SK-N-SH (cell line): Measurements from ENCODE around the gene MYCBPAP. TPM values are rescaled to one million over a fixed set of nuclear protein-coding genes. Genes with fewer than 3 reads are reported as not detected.

Source experiments
- CTCF ChIA-PET: fragments of 300-600, 350-600 bp; formaldehyde crosslinking; extraction: SDS; loops from one replicate; lab custom pipeline; 2021; lab: Yijun Ruan, JAX
- POLR2A ChIA-PET: fragments of 350-600 bp; sonication (Branson Sonifier 250); formaldehyde crosslinking; extraction: SDS; loops from one replicate; lab custom pipeline; 2020; ENCODE audit warnings: antibody characterized with exemption, inconsistent platforms; lab: Yijun Ruan, JAX
- DNase-seq: peaks from one replicate; pipeline ENCODE4 v3.0.0; 2012
- H2AFZ ChIP-seq: fragments of 200-600 bp; sonication (generic); 2 replicates; pipeline ENCODE4 v1.8.1; 2016; ENCODE audit warnings: antibody characterized with exemption, mild to moderate bottlenecking, low read depth
- H3F3A ChIP-seq: fragments of 200-600 bp; sonication (generic); replicated peaks from 2 replicates; pipeline ENCODE3; 2016; ENCODE audit warnings: antibody characterized with exemption, mild to moderate bottlenecking; ENCODE audit not compliant: insufficient read depth
- H3K27ac ChIP-seq, 2 experiments: fragments of 200-500 bp in 1 of 2; fragments of 200-600 bp in 1 of 2; sonication (Bioruptor generic) in 1 of 2; sonication (generic), shearing (Covaris generic) in 1 of 2; 2 replicates each; pipeline versions ENCODE4 v1.5.1 to v1.6.1; 2014 to 2016; ENCODE audit warnings: low read depth in 2 of 2, inconsistent platforms in 1 of 2, low read length in 1 of 2, mild to moderate bottlenecking in 1 of 2, mixed read lengths in 1 of 2
- H3K27me3 ChIP-seq: fragments of 200-600 bp; sonication (generic), shearing (Covaris generic); 2 replicates; pipeline ENCODE4 v1.6.1; 2016; ENCODE audit warnings: mixed run types; ENCODE audit not compliant: insufficient read depth
- H3K36me3 ChIP-seq, 2 experiments: fragments of 200-500 bp in 1 of 2; fragments of 200-600 bp in 1 of 2; sonication (Bioruptor generic) in 1 of 2; sonication (generic) in 1 of 2; replicated peaks in 1 of 2; 2 replicates each; pipeline versions ENCODE3 to v1.5.1; 2014 to 2016; ENCODE audit warnings: low read length in 1 of 2, mild to moderate bottlenecking in 1 of 2; ENCODE audit not compliant: insufficient read depth in 2 of 2, control insufficient read depth in 1 of 2
- H3K4me1 ChIP-seq, 2 experiments: fragments of 200-500 bp in 1 of 2; fragments of 200-600 bp in 1 of 2; sonication (Bioruptor generic) in 1 of 2; sonication (generic), shearing (Covaris generic) in 1 of 2; 2 replicates each; pipeline versions ENCODE4 v1.5.1 to v1.6.1; 2014 to 2016; ENCODE audit warnings: low read depth in 1 of 2, low read length in 1 of 2, mixed run types in 1 of 2; ENCODE audit not compliant: insufficient read depth in 2 of 2, control insufficient read depth in 1 of 2
- H3K4me2 ChIP-seq: fragments of 200-600 bp; sonication (generic), shearing (Covaris generic); 2 replicates; pipeline ENCODE4 v1.6.1; 2017; ENCODE audit warnings: mixed run types
- H3K4me3 ChIP-seq, 2 experiments: fragments of 200-500 bp in 1 of 2; fragments of 200-600 bp in 1 of 2; sonication (Bioruptor generic) in 1 of 2; sonication (generic), shearing (Covaris generic) in 1 of 2; 2 replicates each; pipeline versions ENCODE4 v1.5.1 to v1.8.1; 2014 to 2016; ENCODE audit warnings: low read depth in 2 of 2, inconsistent platforms in 1 of 2, low read length in 1 of 2, mild to moderate bottlenecking in 1 of 2, mixed read lengths in 1 of 2, moderate library complexity in 1 of 2
- H3K79me2 ChIP-seq: fragments of 200-600 bp; sonication (generic); 2 replicates; pipeline ENCODE4 v1.8.1; 2017; ENCODE audit warnings: mild to moderate bottlenecking; ENCODE audit not compliant: insufficient read depth
- H3K9ac ChIP-seq: fragments of 200-600 bp; sonication (generic); 2 replicates; pipeline ENCODE4 v1.6.1; 2017; ENCODE audit warnings: mixed run types
- H3K9me2 ChIP-seq: fragments of 200-600 bp; sonication (generic); 2 replicates; pipeline ENCODE4 v1.6.1; 2017; ENCODE audit warnings: mixed run types
- H3K9me3 ChIP-seq: fragments of 200-600 bp; sonication (generic); 2 replicates; pipeline ENCODE4 v1.6.1; 2017; ENCODE audit warnings: mixed run types, mild to moderate bottlenecking, moderate library complexity
- H4K20me1 ChIP-seq: fragments of 200-600 bp; sonication (generic); 2 replicates; pipeline ENCODE4 v1.6.1; 2017; ENCODE audit warnings: mild to moderate bottlenecking, mixed run types; ENCODE audit not compliant: insufficient read depth
- CHD2 ChIP-seq: fragments of 150-350 bp; IDR thresholded peaks from 2 replicates; pipeline ENCODE4 v1.6.1; 2018; ENCODE audit warnings: low read length; ENCODE audit not compliant: partially characterized antibody
- CTCF ChIP-seq: fragments of 200-600 bp; sonication (generic); IDR thresholded peaks from 2 replicates; pipeline ENCODE4 v1.6.1; 2017; ENCODE audit warnings: antibody characterized with exemption, mild to moderate bottlenecking, moderate library complexity
- EP300 ChIP-seq, 2 experiments: IDR thresholded peaks; 2 replicates each; pipeline versions ENCODE4 v1.4.0 to v1.6.1; 2012; ENCODE audit warnings: borderline replicate concordance in 1 of 2, low read depth in 1 of 2, low read length in 1 of 2
- FOSL2 ChIP-seq: IDR thresholded peaks from 2 replicates; pipeline ENCODE4 v1.4.0; 2012; ENCODE audit warnings: low read depth, mild to moderate bottlenecking, moderate library complexity, borderline replicate concordance
- FOXJ3 ChIP-seq: sonication (generic); formaldehyde crosslinking; IDR thresholded peaks from 2 replicates; pipeline ENCODE4 v1.5.1; 2020; ENCODE audit warnings: mild to moderate bottlenecking, missing genetic modification reagents
- GATA2 ChIP-seq: sonication (generic); formaldehyde crosslinking; IDR thresholded peaks from 2 replicates; pipeline ENCODE4 v1.5.0; 2020; ENCODE audit warnings: mild to moderate bottlenecking, missing genetic modification reagents
- MEF2A ChIP-seq: IDR thresholded peaks from 2 replicates; pipeline ENCODE4 v1.4.0; 2012; ENCODE audit warnings: low read depth, borderline replicate concordance
- MXI1 ChIP-seq: IDR thresholded peaks from 2 replicates; pipeline ENCODE4 v1.6.1; 2012; ENCODE audit warnings: mild to moderate bottlenecking, low read depth, low read length, improper control_type of control experiment
- NFIC ChIP-seq: IDR thresholded peaks from 2 replicates; pipeline ENCODE4 v1.4.0; 2012; ENCODE audit warnings: borderline replicate concordance
- NRF1 ChIP-seq: IDR thresholded peaks from 2 replicates; pipeline ENCODE4 v1.6.1; 2012; ENCODE audit warnings: low read depth, mild to moderate bottlenecking, low read length
- RXRA ChIP-seq: IDR thresholded peaks from 2 replicates; pipeline ENCODE4 v1.4.0; 2012; ENCODE audit warnings: low read depth, mild to moderate bottlenecking, borderline replicate concordance
- SMC3 ChIP-seq: IDR thresholded peaks from 2 replicates; pipeline ENCODE4 v1.6.1; 2012; ENCODE audit warnings: low read depth, low read length, improper control_type of control experiment
- TAF1 ChIP-seq: IDR thresholded peaks from 2 replicates; pipeline ENCODE4 v1.6.1; 2012; ENCODE audit warnings: low read depth, mild to moderate bottlenecking, low read length, moderate library complexity, borderline replicate concordance
- TCF12 ChIP-seq: IDR thresholded peaks from 2 replicates; pipeline ENCODE4 v1.4.0; 2012
- WGBS: methylation state at CpG from one replicate; pipeline ENCODE4 v1.1.6; 2017; ENCODE audit warnings: low lambda C conversion rate; 5-methylcytosine and 5-hydroxymethylcytosine counted together
- polyA plus RNA-seq, 3 experiments: library from polyadenylated mRNA; depleted of rRNA; stranded (reverse); fragments of >200 nt; gene quantifications; 2 replicates each; pipeline ENCODE4 v1.2.3, GENCODE V29; 2012
- TF ChIP-seq, protein P1 (sequence below): IDR thresholded peaks from 2 replicates; pipeline ENCODE4 v1.4.0; 2012; ENCODE audit warnings: low read depth, borderline replicate concordance
- TF ChIP-seq, protein P2 (sequence below): IDR thresholded peaks from 2 replicates; pipeline ENCODE4; 2012
- TF ChIP-seq, protein P3 (sequence below): fragments of 150-350 bp; IDR thresholded peaks from 2 replicates; pipeline ENCODE4 v1.6.1; 2017; ENCODE audit warnings: antibody characterized with exemption, low read length, low read depth, borderline replicate concordance
- TF ChIP-seq, protein P4 (sequence below): fragments of 150-350 bp; IDR thresholded peaks from 2 replicates; pipeline ENCODE4 v1.6.1; 2016; ENCODE audit warnings: mild to moderate bottlenecking, low read depth, low read length
- TF ChIP-seq, protein P5 (sequence below): IDR thresholded peaks from 2 replicates; pipeline ENCODE4 v1.4.0; 2012; ENCODE audit warnings: low read depth

MYCBPAP gene
- polyA plus RNA-seq, 1 of the 3 experiments (the other 2 are of a cell fraction) = 2.4 TPM

DNA sequence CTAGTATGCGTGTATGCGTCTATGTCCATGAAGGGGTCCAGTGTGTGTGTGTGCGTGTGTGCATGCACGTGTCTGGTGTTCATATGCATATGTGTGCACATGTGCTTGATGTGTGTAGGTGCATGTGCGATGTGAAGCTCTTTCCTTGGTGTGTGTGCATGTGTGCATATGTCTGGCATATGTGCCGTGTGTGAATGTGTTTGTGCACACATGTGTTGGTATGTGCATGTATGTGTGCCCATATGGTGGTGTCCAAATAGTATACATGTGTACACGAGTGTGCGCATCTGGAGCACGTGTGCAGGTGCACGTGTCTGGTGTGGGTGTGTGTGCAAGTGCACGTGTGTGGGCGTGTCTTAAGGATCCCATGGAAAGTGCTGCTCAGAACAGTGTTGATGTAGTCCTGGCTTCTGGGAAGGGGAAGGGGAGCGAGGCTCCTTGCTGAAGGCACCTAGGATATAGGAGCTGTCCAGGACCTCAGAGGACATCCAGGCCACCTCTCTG lies 69.3 kb downstream of the MYCBPAP start:
- TF ChIP-seq RXRA = no peak
- TF ChIP-seq TAF1 = no peak
- TF ChIP-seq, protein P1, sequence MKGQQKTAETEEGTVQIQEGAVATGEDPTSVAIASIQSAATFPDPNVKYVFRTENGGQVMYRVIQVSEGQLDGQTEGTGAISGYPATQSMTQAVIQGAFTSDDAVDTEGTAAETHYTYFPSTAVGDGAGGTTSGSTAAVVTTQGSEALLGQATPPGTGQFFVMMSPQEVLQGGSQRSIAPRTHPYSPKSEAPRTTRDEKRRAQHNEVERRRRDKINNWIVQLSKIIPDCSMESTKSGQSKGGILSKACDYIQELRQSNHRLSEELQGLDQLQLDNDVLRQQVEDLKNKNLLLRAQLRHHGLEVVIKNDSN = no peak
- H3K27ac ChIP-seq = no peak overlapping the region
- no peak overlapping the region for H3K4me3 ChIP-seq
- peaks cover 0 to 5% of the 10 kb centered on the region in 2 experiments; a peak in 1 of 4 replicates for H3K4me1 ChIP-seq
- no peaks in the 10 kb centered on the region for H3K36me3 ChIP-seq
- no peak overlapping the region for H3K4me2 ChIP-seq
- no peak overlapping the region for H3K9ac ChIP-seq
- H3F3A ChIP-seq = no peaks in the 10 kb centered on the region
- CTCF ChIA-PET = interaction anchor here (0.6 to 2.8 kb wide), 6 partner anchors 12 to 49 kb away, joined by 3 to 14 read pairs (median 7); no protein-coding TSS in a partner anchor
- WGBS = 81% methylated on average over 13 of the region's 13 CpGs
- no peak overlapping the region for H2AFZ ChIP-seq
- H3K9me2 ChIP-seq = no peaks in the 10 kb centered on the region
- H3K9me3 ChIP-seq = no peaks in the 10 kb centered on the region
- POLR2A ChIA-PET = interaction anchor here (0.6 kb wide), 1 partner anchor 1015 kb away, joined by 4 read pairs; no protein-coding TSS in a partner anchor
- DNase-seq = no peak
- no peaks in the 10 kb centered on the region for H4K20me1 ChIP-seq
- H3K79me2 ChIP-seq = no peaks in the 10 kb centered on the region
- peaks cover 8% of the 10 kb centered on the region for H3K27me3 ChIP-seq

- H3K79me2 ChIP-seq = no peaks in the 10 kb centered on the region
- H3K9me3 ChIP-seq = no peaks in the 10 kb centered on the region
- POLR2A ChIA-PET = interaction anchor here (0.6 kb wide), 1 partner anchor 1016 kb away, joined by 4 read pairs; no protein-coding TSS in a partner anchor
- H3K4me1 ChIP-seq = peaks cover 0 to 5% of the 10 kb centered on the region in 2 experiments; a peak in 1 of 4 replicates
- no peak for DNase-seq
- no peak overlapping the region for H2AFZ ChIP-seq
- no peaks in the 10 kb centered on the region for H3F3A ChIP-seq
- H3K4me2 ChIP-seq = no peak overlapping the region
- H3K27ac ChIP-seq = no peak overlapping the region
- CTCF ChIA-PET = interaction anchor here (0.6 to 2.8 kb wide), 3 partner anchors 15 to 48 kb away, joined by 3 to 14 read pairs (median 5); no protein-coding TSS in a partner anchor
- no peaks in the 10 kb centered on the region for H4K20me1 ChIP-seq
- WGBS = 89% methylated on average over 13 of the region's 16 CpGs
- H3K4me3 ChIP-seq = no peak overlapping the region
- H3K36me3 ChIP-seq = no peaks in the 10 kb centered on the region
- H3K9me2 ChIP-seq = no peaks in the 10 kb centered on the region
- H3K27me3 ChIP-seq = peaks cover 8% of the 10 kb centered on the region
- no peak overlapping the region for H3K9ac ChIP-seq
- TF ChIP-seq, protein P2, sequence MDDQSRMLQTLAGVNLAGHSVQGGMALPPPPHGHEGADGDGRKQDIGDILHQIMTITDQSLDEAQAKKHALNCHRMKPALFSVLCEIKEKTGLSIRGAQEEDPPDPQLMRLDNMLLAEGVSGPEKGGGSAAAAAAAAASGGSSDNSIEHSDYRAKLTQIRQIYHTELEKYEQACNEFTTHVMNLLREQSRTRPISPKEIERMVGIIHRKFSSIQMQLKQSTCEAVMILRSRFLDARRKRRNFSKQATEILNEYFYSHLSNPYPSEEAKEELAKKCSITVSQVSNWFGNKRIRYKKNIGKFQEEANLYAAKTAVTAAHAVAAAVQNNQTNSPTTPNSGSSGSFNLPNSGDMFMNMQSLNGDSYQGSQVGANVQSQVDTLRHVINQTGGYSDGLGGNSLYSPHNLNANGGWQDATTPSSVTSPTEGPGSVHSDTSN = no peak
- TF ChIP-seq MEF2A (no peak), SMC3 (no peak), TAF1 (no peak), NFIC (no peak), CTCF (no peak), EP300 (IDR thresholded peaks at IDR 0.05; ENCODE audit: borderline replicate concordance in 1 of 2, low read depth in 1 of 2, low read length in 1 of 2) (no peak), FOXJ3 (CRISPR knock-in tag) (no peak), CHD2 (no peak), FOSL2 (no peak), MXI1 (no peak), TCF12 (no peak), NRF1 (no peak), GATA2 (CRISPR knock-in tag) (no peak)
- TF ChIP-seq, protein P3, sequence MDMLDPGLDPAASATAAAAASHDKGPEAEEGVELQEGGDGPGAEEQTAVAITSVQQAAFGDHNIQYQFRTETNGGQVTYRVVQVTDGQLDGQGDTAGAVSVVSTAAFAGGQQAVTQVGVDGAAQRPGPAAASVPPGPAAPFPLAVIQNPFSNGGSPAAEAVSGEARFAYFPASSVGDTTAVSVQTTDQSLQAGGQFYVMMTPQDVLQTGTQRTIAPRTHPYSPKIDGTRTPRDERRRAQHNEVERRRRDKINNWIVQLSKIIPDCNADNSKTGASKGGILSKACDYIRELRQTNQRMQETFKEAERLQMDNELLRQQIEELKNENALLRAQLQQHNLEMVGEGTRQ = no peak
- TF ChIP-seq, protein P4, sequence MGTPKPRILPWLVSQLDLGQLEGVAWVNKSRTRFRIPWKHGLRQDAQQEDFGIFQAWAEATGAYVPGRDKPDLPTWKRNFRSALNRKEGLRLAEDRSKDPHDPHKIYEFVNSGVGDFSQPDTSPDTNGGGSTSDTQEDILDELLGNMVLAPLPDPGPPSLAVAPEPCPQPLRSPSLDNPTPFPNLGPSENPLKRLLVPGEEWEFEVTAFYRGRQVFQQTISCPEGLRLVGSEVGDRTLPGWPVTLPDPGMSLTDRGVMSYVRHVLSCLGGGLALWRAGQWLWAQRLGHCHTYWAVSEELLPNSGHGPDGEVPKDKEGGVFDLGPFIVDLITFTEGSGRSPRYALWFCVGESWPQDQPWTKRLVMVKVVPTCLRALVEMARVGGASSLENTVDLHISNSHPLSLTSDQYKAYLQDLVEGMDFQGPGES = no peak
- TF ChIP-seq, protein P5, sequence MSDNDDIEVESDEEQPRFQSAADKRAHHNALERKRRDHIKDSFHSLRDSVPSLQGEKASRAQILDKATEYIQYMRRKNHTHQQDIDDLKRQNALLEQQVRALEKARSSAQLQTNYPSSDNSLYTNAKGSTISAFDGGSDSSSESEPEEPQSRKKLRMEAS = no peak
Measured at GRCh38 chr17:50578173-50578572, 69.9 kb downstream of the MYCBPAP start.
